HL-60 (cell line): Measurements from ENCODE around the gene CADM1.

Experiments used
- DNase-seq, 2 experiments: peaks; one replicate each; pipeline ENCODE4 v3.0.0-alpha.2; 2010 to 2020; ENCODE audit warnings: low read depth in 1 of 2, low spot score in 1 of 2
- H3K27ac ChIP-seq: fragments of 250-450 bp; sonication (Bioruptor Pico); replicated peaks from 2 replicates; pipeline ENCODE4 v1.5.1; 2020; ENCODE audit warnings: mild to moderate bottlenecking, moderate library complexity
- H3K27me3 ChIP-seq: fragments of 250-450 bp; sonication (Bioruptor Pico); 2 replicates; pipeline ENCODE4 v1.5.1; 2021; ENCODE audit warnings: mild to moderate bottlenecking, moderate library complexity; ENCODE audit not compliant: insufficient read depth, poor library complexity, severe bottlenecking
- H3K4me3 ChIP-seq: replicated peaks from 2 replicates; pipeline ENCODE4 v1.5.1; 2011; ENCODE audit warnings: mild to moderate bottlenecking, control low read depth, low read length; ENCODE audit not compliant: insufficient read depth
- GABPA ChIP-seq: IDR thresholded peaks from 2 replicates; pipeline ENCODE4 v1.6.1; 2012; ENCODE audit warnings: low read depth
- POLR2AphosphoS5 ChIP-seq: IDR thresholded peaks from 2 replicates; pipeline ENCODE4 v1.6.1; 2012; ENCODE audit warnings: low read depth
- SPI1 ChIP-seq: IDR thresholded peaks from 2 replicates; pipeline ENCODE4 v1.6.1; 2012; ENCODE audit warnings: low read depth, mild to moderate bottlenecking, borderline replicate concordance
- TF ChIP-seq, protein P1 (sequence below): IDR thresholded peaks from one replicate; pipeline ENCODE4 v1.5.1; 2011; ENCODE audit warnings: low read length, control low read depth, inconsistent platforms; ENCODE audit not compliant: insufficient read depth
- TF ChIP-seq, protein P2 (sequence below): IDR thresholded peaks from 2 replicates; pipeline ENCODE4 v1.6.1; 2012; ENCODE audit warnings: low read depth; ENCODE audit not compliant: insufficient replicate concordance

CADM1 gene

DNA sequence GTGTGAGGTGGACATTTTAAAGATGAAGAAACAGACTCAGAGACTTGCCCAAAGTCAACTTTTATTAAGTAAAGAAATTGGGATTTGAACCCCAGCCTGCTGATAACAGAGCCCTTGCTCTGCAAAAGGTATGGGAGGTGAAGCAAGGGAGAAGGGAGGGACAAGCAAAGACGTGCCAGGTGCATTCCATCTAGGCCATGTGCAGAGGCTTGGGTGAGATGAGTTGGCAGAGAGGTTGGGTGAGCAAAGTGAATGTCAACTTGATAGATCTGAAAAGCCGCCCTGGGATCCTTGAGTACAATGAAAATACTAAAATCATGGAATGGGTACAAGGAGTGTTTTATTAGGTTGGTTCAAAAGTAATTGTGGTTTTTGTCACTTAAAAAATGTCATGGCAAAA, 341.3 kb downstream of the CADM1 start:
- peaks cover 2% of the 10 kb centered on the region for H3K27me3 ChIP-seq
- DNase-seq, result no peak
- H3K27ac ChIP-seq, result no peak overlapping the region
- TF ChIP-seq, protein P1, sequence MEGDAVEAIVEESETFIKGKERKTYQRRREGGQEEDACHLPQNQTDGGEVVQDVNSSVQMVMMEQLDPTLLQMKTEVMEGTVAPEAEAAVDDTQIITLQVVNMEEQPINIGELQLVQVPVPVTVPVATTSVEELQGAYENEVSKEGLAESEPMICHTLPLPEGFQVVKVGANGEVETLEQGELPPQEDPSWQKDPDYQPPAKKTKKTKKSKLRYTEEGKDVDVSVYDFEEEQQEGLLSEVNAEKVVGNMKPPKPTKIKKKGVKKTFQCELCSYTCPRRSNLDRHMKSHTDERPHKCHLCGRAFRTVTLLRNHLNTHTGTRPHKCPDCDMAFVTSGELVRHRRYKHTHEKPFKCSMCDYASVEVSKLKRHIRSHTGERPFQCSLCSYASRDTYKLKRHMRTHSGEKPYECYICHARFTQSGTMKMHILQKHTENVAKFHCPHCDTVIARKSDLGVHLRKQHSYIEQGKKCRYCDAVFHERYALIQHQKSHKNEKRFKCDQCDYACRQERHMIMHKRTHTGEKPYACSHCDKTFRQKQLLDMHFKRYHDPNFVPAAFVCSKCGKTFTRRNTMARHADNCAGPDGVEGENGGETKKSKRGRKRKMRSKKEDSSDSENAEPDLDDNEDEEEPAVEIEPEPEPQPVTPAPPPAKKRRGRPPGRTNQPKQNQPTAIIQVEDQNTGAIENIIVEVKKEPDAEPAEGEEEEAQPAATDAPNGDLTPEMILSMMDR, result no peak
- TF ChIP-seq POLR2AphosphoS5 (no peak), GABPA (no peak), SPI1 (no peak)
- TF ChIP-seq, protein P2, sequence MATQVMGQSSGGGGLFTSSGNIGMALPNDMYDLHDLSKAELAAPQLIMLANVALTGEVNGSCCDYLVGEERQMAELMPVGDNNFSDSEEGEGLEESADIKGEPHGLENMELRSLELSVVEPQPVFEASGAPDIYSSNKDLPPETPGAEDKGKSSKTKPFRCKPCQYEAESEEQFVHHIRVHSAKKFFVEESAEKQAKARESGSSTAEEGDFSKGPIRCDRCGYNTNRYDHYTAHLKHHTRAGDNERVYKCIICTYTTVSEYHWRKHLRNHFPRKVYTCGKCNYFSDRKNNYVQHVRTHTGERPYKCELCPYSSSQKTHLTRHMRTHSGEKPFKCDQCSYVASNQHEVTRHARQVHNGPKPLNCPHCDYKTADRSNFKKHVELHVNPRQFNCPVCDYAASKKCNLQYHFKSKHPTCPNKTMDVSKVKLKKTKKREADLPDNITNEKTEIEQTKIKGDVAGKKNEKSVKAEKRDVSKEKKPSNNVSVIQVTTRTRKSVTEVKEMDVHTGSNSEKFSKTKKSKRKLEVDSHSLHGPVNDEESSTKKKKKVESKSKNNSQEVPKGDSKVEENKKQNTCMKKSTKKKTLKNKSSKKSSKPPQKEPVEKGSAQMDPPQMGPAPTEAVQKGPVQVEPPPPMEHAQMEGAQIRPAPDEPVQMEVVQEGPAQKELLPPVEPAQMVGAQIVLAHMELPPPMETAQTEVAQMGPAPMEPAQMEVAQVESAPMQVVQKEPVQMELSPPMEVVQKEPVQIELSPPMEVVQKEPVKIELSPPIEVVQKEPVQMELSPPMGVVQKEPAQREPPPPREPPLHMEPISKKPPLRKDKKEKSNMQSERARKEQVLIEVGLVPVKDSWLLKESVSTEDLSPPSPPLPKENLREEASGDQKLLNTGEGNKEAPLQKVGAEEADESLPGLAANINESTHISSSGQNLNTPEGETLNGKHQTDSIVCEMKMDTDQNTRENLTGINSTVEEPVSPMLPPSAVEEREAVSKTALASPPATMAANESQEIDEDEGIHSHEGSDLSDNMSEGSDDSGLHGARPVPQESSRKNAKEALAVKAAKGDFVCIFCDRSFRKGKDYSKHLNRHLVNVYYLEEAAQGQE, result no peak
- no peak overlapping the region for H3K4me3 ChIP-seq

DNA sequence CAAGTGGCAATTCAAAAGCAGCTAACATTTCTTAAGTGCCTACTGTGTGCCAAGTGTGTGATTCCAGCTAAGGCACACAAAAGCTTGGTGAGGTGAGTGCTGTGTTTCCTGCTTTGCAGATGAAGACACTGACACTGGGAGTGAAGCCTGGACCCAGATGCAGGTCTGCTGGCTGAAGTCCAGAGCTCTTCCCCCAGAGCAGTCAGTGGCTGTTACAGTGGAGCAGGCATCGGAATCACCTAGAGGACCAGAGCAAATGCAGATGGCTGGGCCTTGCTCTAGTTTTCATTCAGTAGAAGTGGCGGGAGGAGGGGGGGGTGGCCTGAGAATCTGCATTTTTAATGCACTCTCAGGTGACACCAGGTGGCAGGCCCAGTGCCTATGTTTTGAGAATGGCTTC, 342.3 kb downstream of the CADM1 start:
- Histone ChIP-seq H3K4me3 (no peak overlapping the region), H3K27ac (no peak overlapping the region), H3K27me3 (peaks cover 2% of the 10 kb centered on the region)
- no peak for DNase-seq
- TF ChIP-seq GABPA, result no peak
- TF ChIP-seq, protein P2, result no peak
- TF ChIP-seq, protein P1, result no peak
- TF ChIP-seq SPI1, result no peak
- TF ChIP-seq POLR2AphosphoS5, result no peak

DNA sequence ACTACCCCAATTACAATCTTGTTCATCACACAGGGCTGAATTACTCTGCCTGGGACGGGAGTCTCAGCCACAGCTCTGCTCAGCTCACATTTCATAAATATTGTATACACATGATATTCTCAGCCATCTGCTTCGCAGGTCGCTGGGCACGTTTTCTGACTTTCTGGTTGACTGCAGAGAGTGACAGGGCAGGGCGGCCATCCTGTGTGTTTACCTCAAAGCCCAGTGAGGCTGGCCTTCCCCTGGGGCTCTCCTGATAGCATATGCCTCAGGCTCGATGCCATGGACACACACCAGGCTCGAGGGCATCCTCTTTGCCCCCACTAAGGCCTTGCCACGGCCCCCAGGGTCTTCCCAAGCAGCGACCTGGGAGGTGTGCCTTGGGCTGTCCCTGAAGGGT, 345.0 kb downstream of the CADM1 start:
- DNase-seq, result no peak
- H3K27ac ChIP-seq, result no peak overlapping the region
- H3K4me3 ChIP-seq, result no peak overlapping the region
- H3K27me3 ChIP-seq, result no peaks in the 10 kb centered on the region
- TF ChIP-seq GABPA (no peak), POLR2AphosphoS5 (no peak), SPI1 (no peak)
- TF ChIP-seq, protein P2, result no peak
- TF ChIP-seq, protein P1, result no peak
